GM12878 (cell line): Measurements from ENCODE around the gene STX19. TPM values are rescaled to one million over a fixed set of nuclear protein-coding genes. Genes with fewer than 3 reads are reported as not detected.

Experiments used
- ATAC-seq: fragments of 200-7000 bp; cut with Tn5 transposase; 3 replicates; pipeline ENCODE4 v1.9.1; 2020; ENCODE audit warnings: mild to moderate bottlenecking, moderate library complexity
- BruUV-seq: library from RNA; stranded (reverse); fragments of 400-500 nt; replicated peaks from 2 replicates; lab custom pipeline; 2021; lab: Mats Ljungman, UMichigan
- CTCF ChIA-PET: fragments of 300-600 bp; sonication (Branson Sonifier 250); formaldehyde crosslinking; extraction: SDS; loops from one replicate; lab custom pipeline; 2021; ENCODE audit warnings: inconsistent platforms; lab: Yijun Ruan, JAX
- POLR2A ChIA-PET: fragments of 350-600 bp; formaldehyde crosslinking; extraction: SDS; loops from one replicate; lab custom pipeline; 2021; ENCODE audit warnings: inconsistent platforms; lab: Charles Lee
- RAD21 ChIA-PET: fragments of 300-600 bp; sonication (Branson Sonifier 250); formaldehyde crosslinking; loops from one replicate; lab custom pipeline; 2023; ENCODE audit warnings: antibody characterized with exemption; ENCODE audit not compliant: unreplicated experiment; lab: Charles Lee
- SMC1A ChIA-PET: fragments of 300-600 bp; sonication (Branson Sonifier 250); formaldehyde crosslinking; loops from one replicate; lab custom pipeline; 2023; ENCODE audit not compliant: unreplicated experiment, uncharacterized antibody; lab: Charles Lee
- DNase-seq: peaks from one replicate; pipeline ENCODE4 v3.0.0-alpha.2; 2011; ENCODE audit warnings: low read depth, low spot score
- FAIRE-seq: peaks from 3 replicates; lab custom pipeline; 2011; peaks lifted over from hg19 to GRCh38; lab: Jason Lieb, UNC
- H2AFZ ChIP-seq: 2 replicates; pipeline ENCODE4 v1.6.0; 2011; ENCODE audit warnings: low read depth, low read length, control low read depth; ENCODE audit not compliant: control insufficient read depth
- H3K27ac ChIP-seq: 2 replicates; pipeline ENCODE4 v1.5.1; 2011; ENCODE audit warnings: control low read depth; ENCODE audit not compliant: control insufficient read depth, insufficient read depth
- H3K27me3 ChIP-seq, 2 experiments: replicated peaks in 1 of 2; 2 replicates each; pipeline versions ENCODE4 v1.6.0 to v1.6.1; 2011; ENCODE audit warnings: low read length in 1 of 2; ENCODE audit not compliant: control insufficient read depth in 2 of 2, insufficient read depth in 2 of 2
- H3K36me3 ChIP-seq, 2 experiments: 2 replicates each; pipeline ENCODE4 v1.5.1; 2011; ENCODE audit warnings: low read length in 1 of 2; ENCODE audit not compliant: control insufficient read depth in 2 of 2, insufficient read depth in 2 of 2
- H3K4me1 ChIP-seq: 2 replicates; pipeline ENCODE4 v1.6.1; 2011; ENCODE audit warnings: mild to moderate bottlenecking, low read length, moderate library complexity, mixed read lengths; ENCODE audit not compliant: control insufficient read depth, insufficient read depth
- H3K4me2 ChIP-seq: 2 replicates; pipeline ENCODE4 v1.6.0; 2011; ENCODE audit warnings: control low read depth; ENCODE audit not compliant: control insufficient read depth, insufficient read depth
- H3K4me3 ChIP-seq: fragments of 200-600 bp; sonication (generic); 2 replicates; pipeline ENCODE4 v1.5.1; 2016
- H3K79me2 ChIP-seq: 2 replicates; pipeline ENCODE4 v1.6.0; 2011; ENCODE audit warnings: low read length; ENCODE audit not compliant: control insufficient read depth, insufficient read depth
- H3K9ac ChIP-seq: 2 replicates; pipeline ENCODE4 v1.8.0; 2011; ENCODE audit warnings: low read length, control low read depth, mixed read lengths; ENCODE audit not compliant: control insufficient read depth, insufficient read depth
- H3K9me3 ChIP-seq: replicated peaks from 3 replicates; pipeline ENCODE4 v1.5.1; 2011; ENCODE audit warnings: mild to moderate bottlenecking, low read length; ENCODE audit not compliant: control insufficient read depth, insufficient read depth
- H4K20me1 ChIP-seq: 2 replicates; pipeline ENCODE4 v1.6.0; 2011; ENCODE audit not compliant: control insufficient read depth, insufficient read depth
- CHD2 ChIP-seq: IDR thresholded peaks from 2 replicates; pipeline ENCODE4 v1.6.1; 2011; ENCODE audit warnings: low read depth, low read length, improper control_type of control experiment, borderline replicate concordance
- CUX1 ChIP-seq: IDR thresholded peaks from 2 replicates; pipeline ENCODE4 v1.6.1; 2012; ENCODE audit warnings: improper control_type of control experiment, low read depth, low read length; ENCODE audit not compliant: insufficient replicate concordance
- FOS ChIP-seq: IDR thresholded peaks from 3 replicates; pipeline ENCODE4 v1.6.1; 2011; ENCODE audit warnings: borderline replicate concordance; ENCODE audit not compliant: insufficient read length; ENCODE audit errors: extremely low read depth
- IKZF2 ChIP-seq, 2 experiments: fragments of 450-650 bp; IDR thresholded peaks; 2 replicates each; pipeline ENCODE4 v1.6.1; 2017; ENCODE audit warnings: mild to moderate bottlenecking in 2 of 2, moderate library complexity in 2 of 2
- IRF4 ChIP-seq: IDR thresholded peaks from 2 replicates; pipeline ENCODE4 v1.6.1; 2011; ENCODE audit warnings: low read depth, low read length
- NR2C1 ChIP-seq: fragments of 450-650 bp; IDR thresholded peaks from 2 replicates; pipeline ENCODE4 v1.6.1; 2017; ENCODE audit warnings: antibody characterized with exemption, mild to moderate bottlenecking, moderate library complexity
- STAT1 ChIP-seq: fragments of 450-650 bp; conservative IDR thresholded peaks from 2 replicates; pipeline ENCODE4 v1.6.1; 2014; ENCODE audit warnings: antibody characterized with exemption, mild to moderate bottlenecking
- TAF1 ChIP-seq: IDR thresholded peaks from 2 replicates; pipeline ENCODE4 v1.6.1; 2011; ENCODE audit warnings: mild to moderate bottlenecking, low read depth, low read length, borderline replicate concordance
- WRNIP1 ChIP-seq: IDR thresholded peaks from 2 replicates; pipeline ENCODE4 v1.6.1; 2011; ENCODE audit warnings: low read depth, low read length, improper control_type of control experiment, borderline replicate concordance
- ZNF274 ChIP-seq: IDR thresholded peaks from one replicate; pipeline ENCODE4 v1.8.0; 2011; ENCODE audit not compliant: insufficient read length, insufficient read depth
- WGBS: methylation state at CpG from one replicate; pipeline ENCODE4 v1.1.6; 2016; ENCODE audit warnings: low lambda C conversion rate; ENCODE audit not compliant: insufficient replicate concordance, insufficient coverage; ENCODE audit errors: missing lambda C conversion rate; 5-methylcytosine and 5-hydroxymethylcytosine counted together
- in situ Hi-C: fragments of 300-500 bp; cut with MboI; formaldehyde crosslinking; loops from 9 replicates; pipeline ENCODE4 v1.14.3; 2018; ENCODE audit warnings: mixed read lengths
- intact Hi-C: fragments of 100-400 bp; cut with micrococcal nuclease; formaldehyde crosslinking; loops from one replicate; pipeline ENCODE4 v1.14.2; 2022; ENCODE audit not compliant: unreplicated experiment
- polyA plus RNA-seq, 11 experiments: library from polyadenylated mRNA; depleted of rRNA in 4 of 11; unstranded in 6 of 11; stranded (reverse) in 5 of 11; fragments of >200 nt; fragmentation: Nextera tagmentation in 4 of 11; fragmentation: Illumina TruSeq in 1 of 11; extraction: Ambion mirVana in 4 of 11; extraction: Trizol in 1 of 11; gene quantifications; 1 replicate in 1 of 11; 2 replicates in 10 of 11; pipeline versions ENCODE4 v1.2.1 to v1.2.3, GENCODE V29; 2011 to 2016; ENCODE audit warnings: inconsistent platforms in 2 of 11, missing spikeins in 2 of 11, low read depth in 1 of 11
- total RNA-seq, 4 experiments: library from RNA; depleted of rRNA in 3 of 4; stranded (reverse); fragments of >200 nt in 3 of 4; fragmentation: Illumina TruSeq in 1 of 4; extraction: Trizol in 1 of 4; gene quantifications; 2 replicates each; pipeline versions ENCODE4 v1.2.1 to v1.2.3, GENCODE V29; 2013 to 2021
- TF ChIP-seq, protein P1 (sequence below): fragments of 150-350 bp; IDR thresholded peaks from 2 replicates; pipeline ENCODE4 v1.6.1; 2014; ENCODE audit warnings: mild to moderate bottlenecking, low read depth, low read length
- TF ChIP-seq, protein P2 (sequence below): IDR thresholded peaks from 2 replicates; pipeline ENCODE4 v1.6.1; 2011; ENCODE audit warnings: mild to moderate bottlenecking, low read depth, low read length, moderate library complexity; ENCODE audit not compliant: insufficient replicate concordance

Gene STX19
- total and polyA plus RNA-seq, 10 of the 15 experiments (the other 5 are each of a cell fraction or from before 2014, with no cell fraction given): 0.10 to 0.14 (median 0.11) TPM; not detected in 7

DNA sequence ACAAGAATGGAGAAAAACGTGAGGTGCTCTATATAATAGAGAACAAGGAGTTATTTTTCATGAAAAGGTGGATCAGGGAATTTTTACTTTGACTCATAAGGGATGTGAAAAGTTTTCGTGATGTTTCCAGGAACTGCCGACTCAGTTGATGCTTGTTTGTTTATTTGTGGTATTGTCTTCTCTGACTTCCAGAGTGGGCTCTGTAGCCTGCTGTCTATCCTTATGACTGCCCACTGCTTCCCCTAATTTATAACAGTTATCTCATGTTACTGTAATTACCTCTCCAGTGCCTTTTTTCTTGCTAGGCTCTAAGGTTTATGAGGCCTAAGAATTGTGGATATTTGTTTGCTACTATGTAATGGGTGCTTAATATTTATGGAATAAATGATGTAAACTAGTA, 36.2 kb downstream of the STX19 start:
- SMC1A ChIA-PET: interaction anchor here (1.5 to 1.6 kb wide), 2 partner anchors 11 to 110 kb away, joined by 3 to 7 read pairs; no protein-coding TSS in a partner anchor
- CTCF ChIA-PET: interaction anchor here (1.0 to 1.2 kb wide), 2 partner anchors 11 to 13 kb away, joined by 3 read pairs; no protein-coding TSS in a partner anchor
- no peak for DNase-seq
- H3K27me3 ChIP-seq: no peaks in the 10 kb centered on the region
- intact Hi-C loops (no loop called here), in situ Hi-C loops (no loop called here)
- peak; percentile 59 for FAIRE-seq
- no peak overlapping the region for H2AFZ ChIP-seq
- no peaks in the 10 kb centered on the region for H4K20me1 ChIP-seq
- ATAC-seq: no peak
- H3K36me3 ChIP-seq: no peaks in the 10 kb centered on the region; a peak in 1 of 4 replicates
- POLR2A ChIA-PET: no interaction called here
- TF ChIP-seq STAT1 (no peak), IKZF2 (IDR thresholded peaks at IDR 0.05) (no peak), NR2C1 (no peak), CHD2 (no peak), TAF1 (no peak), ZNF274 (no peak), IRF4 (no peak), WRNIP1 (no peak), FOS (no peak), CUX1 (no peak)
- TF ChIP-seq, protein P1, sequence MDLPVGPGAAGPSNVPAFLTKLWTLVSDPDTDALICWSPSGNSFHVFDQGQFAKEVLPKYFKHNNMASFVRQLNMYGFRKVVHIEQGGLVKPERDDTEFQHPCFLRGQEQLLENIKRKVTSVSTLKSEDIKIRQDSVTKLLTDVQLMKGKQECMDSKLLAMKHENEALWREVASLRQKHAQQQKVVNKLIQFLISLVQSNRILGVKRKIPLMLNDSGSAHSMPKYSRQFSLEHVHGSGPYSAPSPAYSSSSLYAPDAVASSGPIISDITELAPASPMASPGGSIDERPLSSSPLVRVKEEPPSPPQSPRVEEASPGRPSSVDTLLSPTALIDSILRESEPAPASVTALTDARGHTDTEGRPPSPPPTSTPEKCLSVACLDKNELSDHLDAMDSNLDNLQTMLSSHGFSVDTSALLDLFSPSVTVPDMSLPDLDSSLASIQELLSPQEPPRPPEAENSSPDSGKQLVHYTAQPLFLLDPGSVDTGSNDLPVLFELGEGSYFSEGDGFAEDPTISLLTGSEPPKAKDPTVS: no peak
- TF ChIP-seq, protein P2, sequence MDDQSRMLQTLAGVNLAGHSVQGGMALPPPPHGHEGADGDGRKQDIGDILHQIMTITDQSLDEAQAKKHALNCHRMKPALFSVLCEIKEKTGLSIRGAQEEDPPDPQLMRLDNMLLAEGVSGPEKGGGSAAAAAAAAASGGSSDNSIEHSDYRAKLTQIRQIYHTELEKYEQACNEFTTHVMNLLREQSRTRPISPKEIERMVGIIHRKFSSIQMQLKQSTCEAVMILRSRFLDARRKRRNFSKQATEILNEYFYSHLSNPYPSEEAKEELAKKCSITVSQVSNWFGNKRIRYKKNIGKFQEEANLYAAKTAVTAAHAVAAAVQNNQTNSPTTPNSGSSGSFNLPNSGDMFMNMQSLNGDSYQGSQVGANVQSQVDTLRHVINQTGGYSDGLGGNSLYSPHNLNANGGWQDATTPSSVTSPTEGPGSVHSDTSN: no peak
- H3K4me1 ChIP-seq: no peaks in the 10 kb centered on the region
- H3K4me2 ChIP-seq: no peak overlapping the region
- no peak overlapping the region for H3K27ac ChIP-seq
- no peak overlapping the region for H3K4me3 ChIP-seq
- RAD21 ChIA-PET: no interaction called here
- no peaks in the 10 kb centered on the region for H3K9me3 ChIP-seq
- WGBS: 64% methylated on average over 3 of the region's 3 CpGs
- no peak overlapping the region for H3K9ac ChIP-seq
- no TSS peak for BruUV-seq
- H3K79me2 ChIP-seq: no peaks in the 10 kb centered on the region
